A673 (cell line): ENCODE measurements around the gene LRRC4C.

Experiments
- CTCF ChIP-seq: fragments of 300-800, 200-600 bp; sonication (generic); conservative IDR thresholded peaks from 2 replicates; pipeline ENCODE4 v1.5.1; 2017; ENCODE audit warnings: low read depth, mild to moderate bottlenecking, antibody characterized with exemption, low read length, moderate library complexity, mixed read lengths
- EZH2 ChIP-seq: fragments of 200-600 bp; sonication (generic); IDR thresholded peaks from 2 replicates; pipeline ENCODE4 v1.6.1; 2017; ENCODE audit warnings: borderline replicate concordance, low read depth, mild to moderate bottlenecking, mixed read lengths, antibody characterized with exemption, low read length; ENCODE audit not compliant: poor library complexity, severe bottlenecking

- TF ChIP-seq EZH2: no peak
- TF ChIP-seq CTCF: peak; percentile 97
Measured at GRCh38 chr11:41461057-41461681, 1.7 kb upstream of the LRRC4C start.
